ENCODE data around the gene TLR5. TPM values are rescaled to one million over a fixed set of nuclear protein-coding genes. Genes with fewer than 3 reads are reported as not detected.
"Not testable (repeated sequence)": the region's sequence is repeated elsewhere in the genome, so short reads cannot be mapped to it uniquely, and the experiment has no call there.

Gene TLR5
- total RNA-seq, 2 experiments from 2014 or later = 0.11 to 0.38 TPM

DNA sequence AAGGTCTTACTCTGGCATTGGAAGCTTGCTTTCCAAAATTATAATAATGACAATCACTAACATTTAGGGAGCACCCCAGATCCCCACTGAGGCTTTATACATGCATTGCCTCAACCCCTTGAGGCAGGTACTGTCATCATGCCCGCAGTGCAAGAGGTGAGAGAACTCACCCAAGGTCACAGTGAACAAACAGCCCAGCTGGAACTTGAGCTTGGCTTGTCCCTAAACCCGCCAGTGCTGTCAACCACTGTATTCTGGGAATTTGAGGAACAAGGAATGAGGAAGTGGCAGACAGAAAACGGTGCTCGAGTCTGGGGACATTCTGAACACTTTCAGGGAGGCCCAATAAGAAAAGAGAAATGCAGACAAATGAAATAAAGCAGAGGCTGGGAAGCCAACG lies 34.6 kb upstream of the TLR5 start:
- ChIA-PET CTCF (interaction anchor here (1.0 to 1.1 kb wide), 2 partner anchors 9 to 44 kb away, joined by 3 read pairs; no protein-coding TSS in a partner anchor), POLR2A (no interaction called here)
- no peak for TF ChIP-seq CTCF (IDR thresholded peaks at IDR 0.05)
- H3K27me3 Mint-ChIP-seq = peaks cover 3% of the 10 kb centered on the region
- H3K4me3 Mint-ChIP-seq = no peak overlapping the region
- no peaks in the 10 kb centered on the region for H3K9me3 Mint-ChIP-seq
- no peaks in the 10 kb centered on the region for H3K36me3 Mint-ChIP-seq (ENCODE audit: low read depth)
- H3K27ac Mint-ChIP-seq = no peak overlapping the region
- intact Hi-C loops (cut with micrococcal nuclease) = no loop called here
- DNase-seq = no peak
- no peak for ATAC-seq
- H3K4me1 Mint-ChIP-seq (ENCODE audit: low read depth) = peaks cover 14% of the 10 kb centered on the region

DNA sequence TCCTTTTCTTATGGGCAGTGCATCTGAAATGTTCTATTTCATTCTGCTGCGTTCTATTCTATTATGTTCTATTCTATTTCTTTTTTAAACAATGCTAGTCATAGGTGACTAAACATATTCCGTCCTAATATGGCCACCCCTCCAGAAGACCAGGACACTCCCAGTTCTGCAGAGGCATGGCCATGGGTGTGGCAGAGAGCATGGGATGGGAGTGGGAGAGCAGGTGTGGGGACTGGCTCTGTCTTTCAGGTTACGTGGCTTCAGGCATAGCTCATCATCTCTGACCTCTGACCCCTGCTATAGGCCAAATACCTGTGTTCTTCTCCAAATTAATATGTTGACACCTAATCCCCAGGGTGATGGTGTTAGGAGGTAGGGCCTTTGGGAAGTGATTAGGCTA lies 33.4 kb upstream of the TLR5 start:
- ATAC-seq (no peak), DNase-seq (no peak)
- no peak overlapping the region for H3K4me3 Mint-ChIP-seq
- peaks cover 8% of the 10 kb centered on the region for H3K4me1 Mint-ChIP-seq (ENCODE audit: low read depth)
- TF ChIP-seq CTCF (IDR thresholded peaks at IDR 0.05) = no peak
- ChIA-PET POLR2A (no interaction called here), CTCF (interaction anchor here (1.8 kb wide), 1 partner anchor 43 kb away, joined by 8 read pairs; no protein-coding TSS in a partner anchor)
- no peaks in the 10 kb centered on the region for H3K9me3 Mint-ChIP-seq
- no peak overlapping the region for H3K27ac Mint-ChIP-seq
- peaks cover 3% of the 10 kb centered on the region for H3K27me3 Mint-ChIP-seq
- intact Hi-C loops (cut with micrococcal nuclease) = no loop called here
- H3K36me3 Mint-ChIP-seq (ENCODE audit: low read depth) = no peaks in the 10 kb centered on the region

DNA sequence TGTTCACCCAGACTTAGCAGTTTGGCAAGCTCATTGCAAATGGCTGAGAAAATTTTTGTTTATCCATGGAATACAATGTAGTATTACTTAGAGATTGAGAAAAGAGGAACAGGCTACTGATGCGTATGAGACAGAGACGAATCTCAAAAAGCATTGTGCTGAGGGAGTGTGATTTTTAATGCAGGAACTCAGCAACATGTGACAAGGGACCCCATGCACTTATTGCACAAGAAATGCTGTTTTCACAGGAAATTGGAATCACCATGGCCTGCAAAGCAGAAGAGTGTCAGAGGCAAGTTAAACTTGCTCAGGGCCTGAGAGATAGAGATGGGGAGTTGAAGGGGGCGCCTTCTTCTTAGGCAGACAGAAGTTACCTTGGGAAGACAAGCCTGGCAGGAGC lies 32.6 kb upstream of the TLR5 start:
- DNase-seq = no peak
- no peaks in the 10 kb centered on the region for H3K27me3 Mint-ChIP-seq
- H3K4me1 Mint-ChIP-seq (ENCODE audit: low read depth) = peaks cover 3% of the 10 kb centered on the region
- H3K4me3 Mint-ChIP-seq = no peak overlapping the region
- H3K9me3 Mint-ChIP-seq = no peaks in the 10 kb centered on the region
- intact Hi-C loops (cut with micrococcal nuclease) = no loop called here
- H3K27ac Mint-ChIP-seq = no peak overlapping the region
- no peak for ATAC-seq
- H3K36me3 Mint-ChIP-seq (ENCODE audit: low read depth) = no peaks in the 10 kb centered on the region
- ChIA-PET POLR2A (interaction anchor here (0.6 kb wide), 1 partner anchor 11 kb away, joined by 3 read pairs; no protein-coding TSS in a partner anchor), CTCF (interaction anchor here (1.0 to 1.8 kb wide), 5 partner anchors 17 to 69 kb away, joined by 3 to 10 read pairs (median 5); no protein-coding TSS in a partner anchor)
- no peak for TF ChIP-seq CTCF (IDR thresholded peaks at IDR 0.05)

GRCh38 chr1:223175032-223175431 lies 32.0 kb upstream of the TLR5 start:
- TF ChIP-seq CTCF (IDR thresholded peaks at IDR 0.05) = no peak
- Mint-ChIP-seq H3K27ac (no peak overlapping the region), H3K36me3 (ENCODE audit: low read depth) (no peaks in the 10 kb centered on the region), H3K4me1 (ENCODE audit: low read depth) (peaks cover 3% of the 10 kb centered on the region), H3K27me3 (no peaks in the 10 kb centered on the region), H3K9me3 (no peaks in the 10 kb centered on the region), H3K4me3 (no peak overlapping the region)
- ATAC-seq (no peak), DNase-seq (no peak)
- intact Hi-C loops (cut with micrococcal nuclease) = no loop called here
- POLR2A ChIA-PET = interaction anchor here (0.6 kb wide), 1 partner anchor 12 kb away, joined by 3 read pairs; no protein-coding TSS in a partner anchor
- CTCF ChIA-PET = interaction anchor here (1.0 to 1.8 kb wide), 5 partner anchors 17 to 69 kb away, joined by 3 to 10 read pairs (median 5); no protein-coding TSS in a partner anchor

- H3K4me3 Mint-ChIP-seq; H3K27ac Mint-ChIP-seq; H3K9me3 Mint-ChIP-seq; H3K27me3 Mint-ChIP-seq; H3K4me1 Mint-ChIP-seq (ENCODE audit: low read depth); CTCF ChIA-PET; DNase-seq; intact Hi-C loops (cut with micrococcal nuclease); H3K36me3 Mint-ChIP-seq (ENCODE audit: low read depth); ATAC-seq; POLR2A ChIA-PET: not testable (repeated sequence)
Measured at GRCh38 chr1:223169458-223169857, 26.4 kb upstream of the TLR5 start.

Data from activated CD8-positive, alpha-beta T cell treated with anti-CD3 and anti-CD28 coated beads for 36 hours (primary cell).